Stimulated activated CD4-positive, alpha-beta T cell treated with anti-CD3 and anti-CD28 coated beads, Interleukin-2, amount 100 ng/mL, for 4 hours (primary cell): ENCODE results near the gene RRM1.
"Not testable (repeated sequence)": the region's sequence is repeated elsewhere in the genome, so short reads cannot be mapped to it uniquely, and the experiment has no call there.

Source experiments
- DNase-seq: peaks from one replicate; pipeline ENCODE4 v3.0.0-alpha.2; 2020; ENCODE audit warnings: low read depth

RRM1 gene

DNA sequence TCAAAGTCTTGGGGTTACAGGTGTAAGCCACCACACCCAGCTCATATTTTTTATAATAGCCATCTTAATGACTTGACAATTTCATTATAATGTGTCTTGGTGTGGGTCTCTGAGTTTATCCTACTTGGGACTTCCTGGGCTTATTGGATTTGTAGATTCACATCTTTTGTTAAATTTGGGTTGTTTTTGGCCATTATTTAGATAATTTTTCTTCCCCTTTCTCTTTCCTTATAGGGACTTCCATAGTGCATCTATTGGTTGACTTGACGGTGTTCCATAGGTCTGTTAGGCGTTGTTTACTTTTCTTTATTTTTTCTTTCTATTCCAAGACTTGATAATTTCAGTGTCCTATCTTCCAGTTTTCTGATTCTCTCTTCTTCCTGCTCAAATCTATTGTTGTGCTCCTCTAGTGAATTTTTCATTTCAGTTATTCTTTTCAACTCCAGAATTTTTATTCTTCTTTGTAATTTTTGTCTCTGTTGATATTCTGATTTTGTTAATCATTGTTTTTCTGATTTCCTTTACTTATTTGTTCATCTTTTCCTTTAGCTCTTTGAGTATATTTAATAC lies 45.6 kb downstream of the RRM1 start:
- no peak for DNase-seq

DNA sequence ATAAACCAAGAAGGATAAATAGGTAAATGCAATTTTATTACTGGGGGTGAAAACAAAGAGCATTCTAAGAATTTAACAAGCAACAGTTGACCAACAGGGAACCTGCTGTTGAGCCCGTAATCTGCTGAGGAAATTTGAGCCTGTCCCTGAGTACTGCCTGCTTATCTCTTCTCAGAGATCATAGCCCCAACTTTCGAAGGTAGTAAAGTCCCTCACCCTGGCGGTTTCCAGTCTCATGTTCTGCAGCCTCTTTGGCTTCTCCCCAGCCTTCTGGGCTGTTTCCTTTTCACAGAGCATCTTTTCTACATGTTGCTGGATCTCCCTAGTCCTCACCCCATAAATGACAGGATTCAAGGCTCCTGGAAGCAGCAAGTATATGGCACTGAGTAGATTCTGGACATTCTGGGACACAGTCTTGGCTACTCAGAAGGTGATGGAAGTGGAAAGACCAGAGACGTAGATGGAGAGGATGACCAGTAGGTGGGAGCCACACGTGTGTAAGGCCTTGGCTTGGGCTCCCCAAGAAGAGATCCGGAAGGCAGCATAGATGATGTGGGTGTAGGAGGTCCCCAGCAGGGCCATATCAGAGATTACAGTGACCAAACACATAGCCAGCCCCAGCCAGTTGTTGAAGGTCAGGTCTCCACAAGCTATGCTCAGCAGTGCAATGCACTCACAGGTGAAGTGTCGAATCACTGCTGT lies 51.6 kb downstream of the RRM1 start:
- DNase-seq: no peak

DNA sequence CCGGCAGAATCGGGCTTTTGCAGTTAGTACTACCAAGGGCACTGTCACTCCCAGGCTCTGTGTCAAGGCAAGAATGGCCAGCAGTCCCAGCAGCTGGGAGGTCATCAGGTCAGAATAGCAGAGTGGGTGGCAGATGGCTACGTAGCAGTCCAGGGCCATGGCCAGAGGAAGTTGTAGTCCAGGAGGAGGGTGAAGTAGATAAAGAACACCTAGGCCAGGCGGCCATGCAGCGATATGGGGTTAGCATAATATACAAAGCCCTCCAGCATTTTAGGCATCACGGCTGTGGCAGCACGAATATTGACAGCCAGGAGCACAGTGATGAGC lies 52.1 kb downstream of the RRM1 start:
- DNase-seq: no peak

DNA sequence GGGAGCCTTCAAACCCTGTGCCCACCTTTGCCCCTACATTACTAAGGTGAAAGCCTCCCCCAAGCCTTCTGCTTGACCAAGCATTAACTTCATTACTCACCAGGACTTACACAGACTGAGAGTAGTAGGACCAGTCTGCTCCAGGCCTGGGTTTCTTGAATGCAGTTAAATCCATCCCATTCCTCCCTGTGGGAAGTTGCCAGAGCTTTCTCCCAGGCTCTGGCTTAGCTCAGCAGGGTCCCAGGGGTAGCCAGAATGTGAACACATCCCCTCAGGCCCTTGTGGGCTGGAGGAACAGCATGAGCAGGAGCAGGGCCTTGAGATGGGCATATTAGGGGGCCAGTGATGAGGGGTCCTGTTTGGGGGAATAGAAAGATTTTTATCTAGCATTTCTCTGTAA lies 59.9 kb downstream of the RRM1 start:
- no peak for DNase-seq

DNA sequence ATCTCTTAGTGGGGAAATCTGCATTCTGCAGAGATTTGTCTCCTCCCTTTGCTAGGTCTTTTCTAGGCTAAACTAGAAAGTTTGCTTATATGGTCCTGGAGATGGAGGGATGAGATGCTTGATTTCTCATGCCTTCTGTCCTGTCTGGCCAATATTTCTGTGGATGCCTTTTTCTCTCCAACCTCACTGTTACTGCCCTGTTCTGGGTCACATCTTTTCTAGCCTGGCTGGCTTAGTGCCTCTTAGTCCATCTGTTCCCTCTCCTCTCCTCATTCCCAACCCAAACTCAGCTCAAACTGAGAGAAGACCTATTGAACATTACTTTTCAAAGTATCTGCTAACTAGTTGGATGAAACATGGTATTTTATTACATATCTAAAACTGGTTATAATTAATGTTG lies 62.0 kb downstream of the RRM1 start:
- DNase-seq: no peak

DNA sequence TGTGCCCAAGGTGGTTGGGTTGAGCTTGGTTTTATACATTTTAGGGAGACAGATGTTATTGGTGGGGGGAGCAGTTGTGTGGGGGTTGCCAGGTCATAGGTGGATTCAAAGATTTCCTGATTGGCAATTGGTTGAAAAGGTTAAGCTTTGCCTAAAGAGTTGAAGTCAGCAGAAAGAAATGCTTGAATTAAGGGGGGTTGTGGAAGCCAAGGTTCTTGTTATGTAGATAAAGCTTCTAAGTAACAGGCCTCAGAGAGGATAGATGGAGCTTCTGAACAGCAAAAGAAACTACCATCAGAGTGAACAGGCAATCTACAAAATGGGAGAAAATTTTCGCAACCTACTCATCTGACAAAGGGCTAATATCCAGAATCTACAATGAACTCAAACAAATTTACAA lies 64.2 kb downstream of the RRM1 start:
- DNase-seq: not testable (repeated sequence)

DNA sequence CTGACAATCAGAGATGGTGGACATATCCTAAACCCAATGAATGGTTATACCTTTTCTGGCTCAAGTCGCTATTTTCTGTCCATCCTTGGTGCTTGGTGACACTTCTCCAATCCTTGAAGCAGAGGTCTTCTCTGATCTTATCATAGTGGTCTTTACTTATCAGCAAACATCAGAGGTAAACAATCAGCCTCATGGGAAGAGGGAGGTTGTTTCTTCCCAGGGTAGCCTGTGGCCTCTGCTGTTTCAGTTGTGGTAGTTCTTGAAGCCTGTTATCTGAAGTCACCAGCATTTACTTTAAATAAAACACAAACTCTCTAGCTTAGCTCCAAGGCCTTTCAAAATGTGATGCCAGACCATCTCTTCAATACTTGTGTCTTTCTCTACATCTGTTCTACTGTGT lies 66.7 kb downstream of the RRM1 start:
- DNase-seq: no peak

DNA sequence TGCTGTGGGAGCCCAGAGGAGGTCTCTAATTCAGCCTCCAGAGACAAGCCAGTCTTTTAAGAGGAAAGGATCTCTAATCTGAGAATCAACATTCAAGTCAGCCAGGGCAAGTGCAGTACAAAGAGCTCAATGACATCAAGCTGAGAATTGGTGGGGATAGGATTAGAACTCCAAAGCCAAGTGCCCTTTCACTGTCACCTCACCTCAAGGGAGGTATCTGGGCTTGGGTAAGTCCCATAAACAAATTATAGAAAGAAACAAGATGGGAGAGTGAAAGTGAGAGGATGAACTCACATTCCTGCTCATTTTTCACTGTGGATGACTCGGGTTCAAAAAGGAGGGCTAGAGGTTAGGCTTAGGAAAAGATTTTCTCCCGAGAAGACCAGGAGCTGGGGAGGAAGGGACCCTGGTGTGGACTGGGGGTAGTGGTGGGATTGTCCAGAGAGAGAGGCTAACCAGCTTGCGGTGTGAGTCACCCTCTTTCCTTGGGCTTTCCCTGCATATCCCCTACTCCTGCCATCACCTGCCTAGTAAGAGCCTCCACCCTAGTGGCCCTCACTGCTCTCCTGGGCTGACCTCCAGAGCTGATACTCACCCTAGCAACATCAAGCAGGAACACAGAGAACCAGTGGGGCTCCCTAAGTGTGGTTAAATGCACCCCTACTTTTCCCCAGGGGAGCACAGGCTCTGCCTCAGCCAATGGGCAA lies 70.4 kb downstream of the RRM1 start:
- DNase-seq: no peak

DNA sequence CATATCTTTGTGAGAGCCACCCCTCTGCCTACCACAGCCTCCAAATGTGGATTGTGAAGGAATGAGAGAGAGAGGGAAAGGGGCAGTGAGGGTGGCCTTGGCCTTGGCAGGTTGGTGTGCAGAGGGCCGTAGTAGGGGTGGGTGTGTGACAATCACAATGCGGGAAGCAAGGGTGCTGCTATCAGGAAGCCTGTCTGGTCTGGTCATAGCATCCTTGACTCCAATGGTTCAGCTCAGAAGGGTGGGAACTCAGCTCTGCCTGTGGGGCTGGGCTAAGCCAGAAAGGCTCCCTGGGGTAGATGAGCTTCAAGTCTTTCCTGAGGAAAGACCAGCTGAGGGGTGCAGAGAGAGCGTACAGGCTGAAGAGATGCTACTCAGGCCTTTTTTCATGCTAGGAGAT lies 72.7 kb downstream of the RRM1 start:
- DNase-seq: no peak

DNA sequence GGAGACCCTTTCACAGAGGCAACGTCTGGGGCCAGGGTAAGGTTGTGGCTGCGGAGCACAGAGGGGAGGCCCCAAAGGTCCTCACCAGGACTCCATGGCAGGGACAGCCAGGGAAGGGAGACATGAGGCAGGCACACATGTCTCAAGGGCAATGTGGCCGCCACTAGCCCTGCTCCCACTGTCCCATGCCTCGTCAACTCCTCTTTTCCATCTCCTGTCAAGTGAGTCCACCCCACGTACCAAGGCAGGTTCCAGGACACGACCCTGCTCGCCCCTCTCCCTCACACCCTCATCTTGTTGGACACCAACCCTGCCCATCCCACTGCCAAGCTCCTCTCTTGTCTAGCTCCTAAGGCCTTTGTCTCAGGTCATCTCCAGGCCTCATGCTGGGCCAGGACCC lies 73.2 kb downstream of the RRM1 start:
- DNase-seq: no peak

DNA sequence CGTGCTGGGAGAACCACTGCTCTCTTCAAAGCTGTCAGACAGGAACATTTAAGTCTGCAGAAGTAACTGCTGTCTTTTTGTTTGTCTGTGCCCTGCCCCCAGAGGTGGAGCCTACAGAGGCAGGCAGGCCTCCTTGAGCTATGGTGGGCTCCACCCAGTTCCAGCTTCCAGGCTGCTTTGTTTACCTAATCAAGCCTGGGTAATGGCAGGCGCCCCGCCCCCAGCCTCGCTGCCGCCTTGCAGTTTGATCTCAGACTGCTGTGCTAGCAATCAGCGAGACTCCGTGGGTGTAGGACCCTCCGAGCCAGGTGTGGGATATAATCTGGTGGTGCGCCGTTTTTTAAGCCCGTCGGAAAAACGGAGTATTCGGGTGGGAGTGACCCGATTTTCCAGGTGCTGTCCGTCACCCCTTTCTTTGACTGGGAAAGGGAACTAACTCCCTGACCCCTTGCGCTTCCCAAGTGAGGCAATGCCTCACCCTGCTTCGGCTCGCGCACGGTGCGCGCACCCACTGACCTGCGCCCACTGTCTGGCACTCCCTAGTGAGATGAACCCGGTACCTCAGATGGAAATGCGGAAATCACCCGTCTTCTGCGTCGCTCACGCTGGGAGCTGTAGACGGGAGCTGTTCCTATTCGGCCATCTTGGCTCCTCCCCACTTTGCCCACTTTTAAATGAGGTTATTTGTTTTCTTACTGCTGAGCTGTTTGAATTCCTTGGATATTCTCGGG lies 81.2 kb downstream of the RRM1 start:
- DNase-seq: not testable (repeated sequence)

DNA sequence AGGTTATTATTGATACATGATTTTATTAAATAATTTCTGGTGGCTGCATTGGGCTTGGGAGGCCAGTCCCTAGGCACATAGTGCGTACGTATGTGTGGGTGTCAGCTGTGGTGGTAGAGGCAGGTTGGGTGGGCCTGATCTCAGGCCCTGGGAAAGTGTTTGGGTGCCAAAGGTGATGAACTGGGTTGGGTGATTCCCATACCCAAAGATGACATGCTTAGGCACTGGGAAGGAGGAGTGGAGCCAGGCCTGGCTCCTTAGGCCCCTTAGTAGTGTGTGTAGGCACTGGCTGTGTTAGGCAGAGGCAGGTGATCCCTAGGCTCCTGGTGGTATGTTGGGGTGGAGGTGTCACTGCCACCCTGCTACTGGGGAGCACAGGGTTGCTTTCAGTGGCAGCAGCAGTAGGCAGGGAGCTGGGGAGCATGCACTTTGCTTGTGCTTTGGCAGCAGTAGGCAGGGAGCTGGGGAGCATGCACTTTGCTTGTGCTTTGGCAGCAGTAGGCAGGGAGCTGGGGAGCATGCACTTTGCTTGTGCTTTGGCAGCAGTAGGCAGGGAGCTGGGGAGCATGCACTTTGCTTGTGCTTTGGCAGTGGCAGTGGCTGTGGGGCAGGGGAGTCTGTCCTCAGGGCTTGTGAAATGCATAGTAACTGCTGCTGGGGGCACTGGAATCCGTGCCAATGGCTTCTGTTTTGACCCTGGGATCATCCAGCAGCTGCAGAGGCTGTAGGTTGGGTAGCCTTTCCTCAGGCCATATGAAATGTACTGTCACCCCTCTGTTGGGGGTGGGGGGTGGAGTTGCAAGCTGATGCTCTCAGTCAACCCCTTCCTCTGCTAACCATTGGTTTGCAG lies 84.4 kb downstream of the RRM1 start:
- DNase-seq: no peak

DNA sequence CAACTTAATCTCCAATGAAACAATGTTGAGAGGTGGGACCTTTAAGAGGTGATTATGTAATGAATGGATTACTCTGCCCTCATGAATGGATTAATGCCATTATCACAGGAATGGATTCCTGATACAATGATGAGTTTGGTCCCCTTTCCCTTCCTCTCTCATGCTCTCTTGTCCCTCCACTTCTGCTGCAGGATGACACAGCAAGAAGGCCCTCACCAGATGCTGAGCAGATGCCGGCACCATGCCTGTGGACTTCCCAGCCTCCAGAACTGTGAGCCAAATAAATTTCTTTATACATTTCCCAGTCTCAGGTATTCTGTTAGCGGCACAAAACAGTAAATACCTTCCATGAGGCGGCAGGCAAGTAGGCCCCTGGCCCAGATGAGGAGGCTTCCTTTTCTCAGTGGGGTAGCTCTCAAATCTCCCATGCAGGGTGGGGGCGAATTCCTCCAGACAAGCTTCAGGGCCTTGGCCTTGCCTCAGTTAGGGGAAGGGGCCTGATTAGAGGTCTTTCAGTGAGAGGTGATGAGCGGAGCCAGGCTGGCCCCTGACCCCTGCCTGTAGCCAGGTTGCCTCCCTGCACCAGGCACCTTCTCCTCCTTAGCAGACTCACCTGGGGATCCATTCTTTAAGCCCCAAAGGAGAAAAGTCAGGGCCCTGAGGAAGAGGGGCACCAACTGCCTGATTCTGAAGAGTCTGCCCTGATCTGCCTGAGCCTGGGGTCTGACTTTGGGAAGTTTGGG lies 86.0 kb downstream of the RRM1 start:
- DNase-seq: no peak

DNA sequence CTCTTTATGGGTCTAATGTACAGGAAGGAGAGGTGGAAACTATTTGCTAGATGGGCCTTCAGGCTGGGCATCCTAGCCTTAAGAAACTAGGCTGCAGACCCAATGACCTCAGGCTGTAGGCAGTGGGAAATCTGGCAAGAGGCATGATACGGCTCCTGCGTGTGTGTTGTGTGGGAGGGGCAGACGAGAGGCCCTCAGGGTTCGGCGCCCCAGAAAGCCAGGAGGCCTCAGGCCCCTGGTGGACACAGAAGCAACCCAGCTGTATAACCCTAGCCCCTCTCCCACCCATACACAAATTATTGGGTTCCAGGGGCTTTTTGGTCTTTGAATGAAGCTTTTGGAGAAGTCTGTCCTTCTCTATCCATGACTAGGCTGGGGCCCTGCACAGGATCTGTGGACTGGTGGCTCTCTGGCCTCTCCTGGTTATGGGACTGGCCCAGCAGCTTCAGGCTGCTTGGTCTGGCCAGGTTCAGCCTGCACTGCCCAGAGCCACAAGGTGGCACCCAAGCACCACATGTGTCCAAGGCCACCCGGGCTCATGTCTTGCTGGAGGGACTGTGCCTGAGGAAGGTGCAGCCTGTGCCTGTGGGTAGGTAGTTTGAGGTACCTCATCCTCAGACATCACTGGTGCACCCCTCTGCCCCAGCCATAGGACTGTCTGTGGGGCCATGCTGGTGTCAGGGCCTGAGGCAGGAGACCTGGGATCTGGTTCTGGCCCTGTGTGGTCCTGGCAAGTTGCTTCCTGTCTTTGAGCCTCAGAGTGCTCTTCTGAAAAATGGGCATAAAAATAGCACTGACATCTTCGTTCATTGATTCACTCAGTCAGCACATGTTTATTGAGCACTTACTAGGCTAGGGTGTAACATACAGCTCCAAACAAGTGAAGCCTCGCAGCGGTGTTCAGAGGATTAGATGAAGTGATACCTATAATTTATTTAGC lies 87.5 kb downstream of the RRM1 start:
- no peak for DNase-seq

DNA sequence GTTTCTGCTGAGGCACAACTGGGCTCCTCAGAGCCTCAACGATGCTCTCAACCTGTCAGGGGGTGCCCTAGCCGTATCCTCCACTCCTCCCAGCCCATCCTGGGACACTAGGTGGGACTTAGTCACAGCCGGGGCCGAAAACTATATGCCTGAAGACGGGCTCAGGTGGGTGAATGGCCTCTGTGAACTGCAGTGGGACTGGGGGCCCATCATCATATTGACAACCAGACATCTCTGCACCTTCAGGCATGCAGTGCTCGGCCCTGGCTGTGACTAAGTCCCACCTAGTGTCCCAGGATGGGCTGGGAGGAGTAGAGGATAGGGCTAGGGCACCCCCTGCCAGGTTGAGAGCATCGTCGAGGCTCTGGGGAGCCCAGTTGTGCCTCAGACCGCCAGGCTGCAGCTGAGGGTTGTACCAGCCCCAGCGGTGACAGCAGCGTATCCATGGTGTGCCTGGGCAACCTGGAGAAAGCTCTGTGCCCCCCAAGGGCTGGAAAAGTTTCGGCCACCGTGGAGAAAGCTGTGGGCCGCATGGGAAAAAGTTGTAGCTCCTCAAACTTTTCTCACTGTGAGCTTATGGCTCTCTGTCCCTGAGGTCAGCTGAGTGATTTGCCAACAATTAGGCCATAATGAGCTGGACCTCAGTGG lies 88.9 kb downstream of the RRM1 start:
- no peak for DNase-seq

DNA sequence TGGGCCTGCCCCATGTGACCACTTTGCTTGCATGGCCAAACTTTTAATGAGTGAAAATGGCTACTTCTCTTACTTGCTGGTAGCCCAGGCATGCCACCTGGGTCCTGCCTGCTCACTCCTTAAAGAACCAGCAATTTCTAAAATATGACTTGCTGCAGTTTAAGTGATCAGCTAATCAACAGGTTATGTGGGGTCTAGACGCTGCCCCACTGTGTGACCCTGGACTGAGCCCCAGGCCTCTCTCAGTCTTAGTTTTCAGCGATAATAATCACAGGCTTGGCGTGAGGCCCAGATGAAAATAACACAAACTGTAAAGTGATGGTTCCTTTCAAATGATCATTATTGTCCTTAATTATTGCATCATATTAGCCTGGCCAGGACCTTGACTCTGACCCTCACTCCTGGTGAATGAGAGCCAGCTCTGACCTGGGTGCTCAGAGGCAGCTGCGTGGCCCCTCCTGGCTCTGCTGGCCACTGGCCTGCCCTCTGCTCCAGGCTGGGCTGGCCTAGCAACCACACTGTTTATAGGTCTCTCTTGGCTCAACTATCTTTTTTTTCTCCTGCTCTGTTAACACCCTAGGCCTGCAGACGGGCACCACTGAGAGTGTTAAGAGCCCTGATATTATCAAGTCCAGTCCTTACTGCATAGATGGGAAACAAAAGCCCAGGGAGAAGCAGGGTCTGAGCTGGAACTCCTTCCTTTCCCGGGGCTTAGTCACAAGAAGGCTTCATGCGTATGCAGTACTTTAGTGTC lies 89.7 kb downstream of the RRM1 start:
- no peak for DNase-seq

DNA sequence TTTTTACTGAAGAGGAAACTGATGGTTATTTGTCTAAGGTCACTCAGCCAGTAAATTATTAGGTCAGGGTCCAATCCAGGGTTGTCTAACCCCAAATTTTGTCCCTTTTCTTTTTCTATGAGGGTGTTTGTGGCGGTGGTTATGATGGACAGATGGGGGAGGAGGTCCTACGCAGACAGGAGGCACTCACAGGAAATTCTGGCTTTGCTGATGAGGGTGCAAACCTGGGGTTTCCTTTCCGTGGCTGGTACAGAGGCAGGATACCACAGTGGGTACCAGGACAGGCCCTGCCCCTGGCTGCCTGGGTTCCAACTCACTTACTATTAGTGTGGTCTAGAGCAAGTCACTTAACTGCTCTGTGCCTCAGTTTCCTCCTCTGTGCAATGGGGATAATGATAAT lies 91.0 kb downstream of the RRM1 start:
- no peak for DNase-seq

DNA sequence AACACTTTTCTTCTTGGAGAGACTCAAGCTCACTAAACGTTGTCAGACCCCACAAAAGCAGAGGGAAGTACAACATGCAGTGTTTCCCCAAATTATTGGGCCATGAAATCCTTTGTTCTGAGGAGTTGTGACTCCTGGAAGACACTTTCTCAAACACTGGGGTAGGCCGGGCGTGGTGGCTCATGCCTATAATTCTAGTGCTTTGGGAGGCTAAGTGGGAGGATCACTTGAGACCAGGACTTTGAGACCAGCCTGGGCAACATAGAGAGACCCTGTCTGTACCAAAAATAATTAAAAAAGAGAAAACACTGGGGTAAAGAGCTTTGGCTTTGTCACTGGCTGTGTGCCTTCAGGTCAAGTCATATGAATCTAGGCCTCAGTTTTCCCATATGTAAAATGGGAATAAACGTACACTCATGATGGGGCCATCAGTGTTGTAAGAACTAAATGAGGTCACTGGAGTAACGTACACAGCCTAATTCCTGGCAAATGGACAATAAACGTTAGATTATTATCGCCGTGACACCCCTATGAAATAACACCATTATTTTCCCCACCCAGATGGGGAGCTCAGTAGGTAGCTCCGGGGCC lies 92.0 kb downstream of the RRM1 start:
- no peak for DNase-seq
